ENCODE data around the gene PSMD9.
"Not testable (repeated sequence)": the region's sequence is repeated elsewhere in the genome, so short reads cannot be mapped to it uniquely, and the experiment has no call there.

PSMD9 gene

GRCh38 chr12:121926874-121927706 lies 38.5 kb downstream of the PSMD9 start:
- no peak for TF ChIP-seq CTCF (IDR thresholded peaks at IDR 0.05; ENCODE audit: low read depth, low read length)
- Histone ChIP-seq H3K36me3 (no peaks in the 10 kb centered on the region), H3K27me3 (ENCODE audit: insufficient read depth, low read depth, severe bottlenecking) (no peaks in the 10 kb centered on the region), H3K4me3 (ENCODE audit: low read depth, low read length) (no peak overlapping the region), H3K27ac (no peak overlapping the region), H3K9me3 (ENCODE audit: severe bottlenecking) (no peaks in the 10 kb centered on the region)
- no peak for DNase-seq

GRCh38 chr12:121927813-121928212 lies 39.2 kb downstream of the PSMD9 start:
- Histone ChIP-seq H3K27me3 (ENCODE audit: insufficient read depth, low read depth, severe bottlenecking) (no peaks in the 10 kb centered on the region), H3K36me3 (no peaks in the 10 kb centered on the region), H3K9me3 (ENCODE audit: severe bottlenecking) (no peaks in the 10 kb centered on the region), H3K27ac (no peak overlapping the region), H3K4me3 (ENCODE audit: low read depth, low read length) (no peak overlapping the region)
- TF ChIP-seq CTCF (IDR thresholded peaks at IDR 0.05; ENCODE audit: low read depth, low read length): no peak
- no peak for DNase-seq

GRCh38 chr12:121929545-121929944 lies 41.0 kb downstream of the PSMD9 start:
- not testable (repeated sequence) for H3K27ac ChIP-seq; DNase-seq; H3K4me3 ChIP-seq (ENCODE audit: low read depth, low read length); H3K9me3 ChIP-seq (ENCODE audit: severe bottlenecking); H3K27me3 ChIP-seq (ENCODE audit: insufficient read depth, low read depth, severe bottlenecking); H3K36me3 ChIP-seq

- no peak overlapping the region for H3K4me3 ChIP-seq (ENCODE audit: low read depth, low read length)
- no peak for TF ChIP-seq CTCF (IDR thresholded peaks at IDR 0.05; ENCODE audit: low read depth, low read length)
- H3K27me3 ChIP-seq (ENCODE audit: insufficient read depth, low read depth, severe bottlenecking): no peaks in the 10 kb centered on the region
These were observed 42.3 kb downstream of the PSMD9 start for GRCh38 chr12:121930862-121931261.

GRCh38 chr12:121932176-121932536 lies 43.6 kb downstream of the PSMD9 start:
- Histone ChIP-seq H3K4me3 (ENCODE audit: low read depth, low read length) (no peak overlapping the region), H3K36me3 (no peaks in the 10 kb centered on the region), H3K27me3 (ENCODE audit: insufficient read depth, low read depth, severe bottlenecking) (no peaks in the 10 kb centered on the region), H3K9me3 (ENCODE audit: severe bottlenecking) (no peaks in the 10 kb centered on the region), H3K27ac (no peak overlapping the region)
- no peak for DNase-seq
- no peak for TF ChIP-seq CTCF (IDR thresholded peaks at IDR 0.05; ENCODE audit: low read depth, low read length)

More at GRCh38 chr12:121930862-121931261, 42.3 kb downstream of the PSMD9 start:
- H3K27ac ChIP-seq: no peak overlapping the region
- H3K36me3 ChIP-seq: no peaks in the 10 kb centered on the region
- DNase-seq: no peak
- H3K9me3 ChIP-seq (ENCODE audit: severe bottlenecking): no peaks in the 10 kb centered on the region

- no peak overlapping the region for H3K4me3 ChIP-seq (ENCODE audit: low read depth, low read length)
- no peaks in the 10 kb centered on the region for H3K36me3 ChIP-seq
- H3K9me3 ChIP-seq (ENCODE audit: severe bottlenecking): peaks cover 2% of the 10 kb centered on the region
- H3K27me3 ChIP-seq (ENCODE audit: insufficient read depth, low read depth, severe bottlenecking): no peaks in the 10 kb centered on the region
- no peak overlapping the region for H3K27ac ChIP-seq
- no peak for TF ChIP-seq CTCF (IDR thresholded peaks at IDR 0.05; ENCODE audit: low read depth, low read length)
- no peak for DNase-seq
These were observed 44.4 kb downstream of the PSMD9 start for GRCh38 chr12:121932914-121933521.

Data from WERI-Rb-1 (cell line).